ENCODE results near the gene FRAS1. TPM values are rescaled to one million over a fixed set of nuclear protein-coding genes. Genes with fewer than 3 reads are reported as not detected.

The FRAS1 gene
- total and polyA plus RNA-seq, 2 donors (not counting 1 experiment from before 2014, with no cell fraction given): 0.03 to 0.12 TPM

DNA sequence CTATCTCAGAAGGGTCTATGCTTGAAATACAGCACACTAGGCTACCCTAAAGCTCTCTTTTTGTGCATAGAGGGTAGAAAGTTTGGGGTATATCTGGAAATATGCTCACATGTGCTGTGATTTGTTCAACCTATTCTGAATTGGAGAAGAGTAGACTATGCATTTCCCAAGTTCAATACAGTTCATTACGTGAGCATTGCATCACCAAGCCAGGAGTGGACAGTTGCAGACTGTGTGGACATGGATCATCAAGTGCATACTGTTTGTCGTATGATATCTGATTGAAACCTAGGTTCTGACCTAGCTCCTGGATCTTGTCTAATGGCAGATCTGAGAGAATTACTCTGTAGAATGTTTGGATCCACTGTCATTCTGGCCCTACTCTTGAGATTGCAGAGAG lies 161.1 kb downstream of the FRAS1 start:
- H4K20me1 ChIP-seq (ENCODE audit: control insufficient read depth, insufficient read depth, low read length, poor library complexity, severe bottlenecking): no peaks in the 10 kb centered on the region
- 100% methylated on average over 2 of the region's 2 CpGs for WGBS (ENCODE audit: insufficient coverage)
- intact Hi-C loops (cut with micrococcal nuclease): no loop called here
- no peak for DNase-seq
- no peaks in the 10 kb centered on the region for H3K9me3 ChIP-seq (ENCODE audit: control extremely low read depth in 1 of 3, control insufficient read depth in 2 of 3, insufficient read depth in 1 of 3, low read length in 2 of 3)
- Mint-ChIP-seq H3K27ac (no peak overlapping the region), H3K4me1 (no peaks in the 10 kb centered on the region), H3K9me3 (ENCODE audit: insufficient read depth) (no peaks in the 10 kb centered on the region), H3K4me3 (no peak overlapping the region), H3K27me3 (peaks cover 3% of the 10 kb centered on the region)
- no peaks in the 10 kb centered on the region for H3K27me3 ChIP-seq (replicated peaks in 1 of 4; ENCODE audit: control extremely low read depth in 1 of 4, control insufficient read depth in 3 of 4, insufficient read depth in 4 of 4, low read length in 3 of 4)
- H3K4me2 ChIP-seq (replicated peaks; ENCODE audit: low read depth, low read length, poor library complexity, severe bottlenecking): no peak overlapping the region
- no peak overlapping the region for H2AFZ ChIP-seq (ENCODE audit: insufficient read depth, low read depth, low read length, poor library complexity, severe bottlenecking)
- H3K9ac ChIP-seq (ENCODE audit: low read length): no peak overlapping the region
- no peaks in the 10 kb centered on the region for H3K4me1 ChIP-seq (ENCODE audit: control insufficient read depth in 2 of 2, insufficient read depth in 2 of 2, low read length in 2 of 2)
- H3K79me2 ChIP-seq (ENCODE audit: control insufficient read depth, insufficient read depth, low read length): no peaks in the 10 kb centered on the region
- no peak overlapping the region for H3K27ac ChIP-seq (ENCODE audit: low read length in 2 of 2)
- TF ChIP-seq EZH2 (IDR thresholded peaks at IDR 0.05; ENCODE audit: borderline replicate concordance, insufficient read depth, low read depth, low read length, poor library complexity, severe bottlenecking): no peak
- TF ChIP-seq, protein P1, sequence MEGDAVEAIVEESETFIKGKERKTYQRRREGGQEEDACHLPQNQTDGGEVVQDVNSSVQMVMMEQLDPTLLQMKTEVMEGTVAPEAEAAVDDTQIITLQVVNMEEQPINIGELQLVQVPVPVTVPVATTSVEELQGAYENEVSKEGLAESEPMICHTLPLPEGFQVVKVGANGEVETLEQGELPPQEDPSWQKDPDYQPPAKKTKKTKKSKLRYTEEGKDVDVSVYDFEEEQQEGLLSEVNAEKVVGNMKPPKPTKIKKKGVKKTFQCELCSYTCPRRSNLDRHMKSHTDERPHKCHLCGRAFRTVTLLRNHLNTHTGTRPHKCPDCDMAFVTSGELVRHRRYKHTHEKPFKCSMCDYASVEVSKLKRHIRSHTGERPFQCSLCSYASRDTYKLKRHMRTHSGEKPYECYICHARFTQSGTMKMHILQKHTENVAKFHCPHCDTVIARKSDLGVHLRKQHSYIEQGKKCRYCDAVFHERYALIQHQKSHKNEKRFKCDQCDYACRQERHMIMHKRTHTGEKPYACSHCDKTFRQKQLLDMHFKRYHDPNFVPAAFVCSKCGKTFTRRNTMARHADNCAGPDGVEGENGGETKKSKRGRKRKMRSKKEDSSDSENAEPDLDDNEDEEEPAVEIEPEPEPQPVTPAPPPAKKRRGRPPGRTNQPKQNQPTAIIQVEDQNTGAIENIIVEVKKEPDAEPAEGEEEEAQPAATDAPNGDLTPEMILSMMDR (IDR thresholded peaks at IDR 0.05): no peak
- ATAC-seq (ENCODE audit: low read depth): no peak
- CTCF ChIA-PET: no interaction called here
- no peak overlapping the region for H3K4me3 ChIP-seq (ENCODE audit: control extremely low read depth in 1 of 5, extremely low read depth in 1 of 5, insufficient read depth in 1 of 5, low read depth in 2 of 5, low read length in 4 of 5)
- H3K36me3 ChIP-seq (replicated peaks in 1 of 2; ENCODE audit: control extremely low read depth in 1 of 2, control insufficient read depth in 1 of 2, extremely low read depth in 1 of 2, insufficient read depth in 2 of 2, low read length in 1 of 2): no peaks in the 10 kb centered on the region
- POLR2A ChIA-PET: no interaction called here

GRCh38 chr4:78219825-78220224 lies 162.7 kb downstream of the FRAS1 start:
- no peak overlapping the region for H3K4me3 ChIP-seq (ENCODE audit: control extremely low read depth in 1 of 5, extremely low read depth in 1 of 5, insufficient read depth in 1 of 5, low read depth in 2 of 5, low read length in 4 of 5)
- no peaks in the 10 kb centered on the region for H3K9me3 ChIP-seq (ENCODE audit: control extremely low read depth in 1 of 3, control insufficient read depth in 2 of 3, insufficient read depth in 1 of 3, low read length in 2 of 3)
- no peaks in the 10 kb centered on the region for H3K4me1 ChIP-seq (ENCODE audit: control insufficient read depth in 2 of 2, insufficient read depth in 2 of 2, low read length in 2 of 2)
- TF ChIP-seq, protein P1 (IDR thresholded peaks at IDR 0.05): no peak
- no peak for TF ChIP-seq EZH2 (IDR thresholded peaks at IDR 0.05; ENCODE audit: borderline replicate concordance, insufficient read depth, low read depth, low read length, poor library complexity, severe bottlenecking)
- no peak overlapping the region for H3K4me2 ChIP-seq (replicated peaks; ENCODE audit: low read depth, low read length, poor library complexity, severe bottlenecking)
- H2AFZ ChIP-seq (ENCODE audit: insufficient read depth, low read depth, low read length, poor library complexity, severe bottlenecking): no peak overlapping the region
- no peak for DNase-seq
- no peaks in the 10 kb centered on the region for H3K36me3 ChIP-seq (replicated peaks in 1 of 2; ENCODE audit: control extremely low read depth in 1 of 2, control insufficient read depth in 1 of 2, extremely low read depth in 1 of 2, insufficient read depth in 2 of 2, low read length in 1 of 2)
- no peak overlapping the region for H3K27ac ChIP-seq (ENCODE audit: low read length in 2 of 2)
- ATAC-seq (ENCODE audit: low read depth): no peak
- WGBS (ENCODE audit: insufficient coverage): no CpG with 5 or more reads among the region's 2 CpGs
- H3K79me2 ChIP-seq (ENCODE audit: control insufficient read depth, insufficient read depth, low read length): no peaks in the 10 kb centered on the region
- no peaks in the 10 kb centered on the region for H3K27me3 ChIP-seq (replicated peaks in 1 of 4; ENCODE audit: control extremely low read depth in 1 of 4, control insufficient read depth in 3 of 4, insufficient read depth in 4 of 4, low read length in 3 of 4)
- no peaks in the 10 kb centered on the region for H3K9me3 Mint-ChIP-seq (ENCODE audit: insufficient read depth)
- intact Hi-C loops (cut with micrococcal nuclease): no loop called here
- CTCF ChIA-PET: no interaction called here
- H3K4me3 Mint-ChIP-seq: no peak overlapping the region
- POLR2A ChIA-PET: no interaction called here
- no peaks in the 10 kb centered on the region for H4K20me1 ChIP-seq (ENCODE audit: control insufficient read depth, insufficient read depth, low read length, poor library complexity, severe bottlenecking)
- no peak overlapping the region for H3K9ac ChIP-seq (ENCODE audit: low read length)
- no peak overlapping the region for H3K27ac Mint-ChIP-seq
- no peaks in the 10 kb centered on the region for H3K4me1 Mint-ChIP-seq
- peaks cover 3% of the 10 kb centered on the region for H3K27me3 Mint-ChIP-seq
